Retinal pigment epithelial cell (primary cell): ENCODE results near the gene SSTR3.

Experiments used
- DNase-seq: peaks from one replicate; pipeline ENCODE4 v3.0.0-alpha.2; 2010; ENCODE audit warnings: low read depth
- H3K4me3 ChIP-seq: 2 replicates; pipeline ENCODE4 v1.5.1; 2011; ENCODE audit warnings: mild to moderate bottlenecking, low read length, control low read depth, moderate library complexity
- CTCF ChIP-seq: conservative IDR thresholded peaks from 2 replicates; pipeline ENCODE4 v1.5.1; 2011; ENCODE audit warnings: low read depth, low read length, control low read depth, inconsistent platforms

Gene SSTR3

DNA sequence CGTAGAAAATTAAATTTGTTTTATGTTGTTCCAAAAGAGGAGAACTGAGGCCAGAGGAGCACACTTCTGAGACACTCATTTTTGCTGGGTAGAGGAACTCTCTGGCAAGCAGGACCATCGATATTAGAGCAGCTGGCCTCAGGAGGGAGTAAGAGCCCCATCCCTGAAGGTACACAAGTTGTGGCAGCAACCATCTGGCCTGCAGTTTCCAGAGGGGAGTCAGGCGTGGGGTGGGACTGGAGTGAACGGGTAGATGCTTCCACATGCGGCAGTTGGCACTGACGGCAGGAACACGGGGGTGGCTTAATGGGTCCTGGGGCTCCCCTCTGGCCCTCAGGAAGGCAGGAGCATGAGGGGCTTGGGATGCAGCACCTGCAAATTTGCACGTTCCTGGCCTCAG lies 13.2 kb upstream of the SSTR3 start:
- peak; percentile 30 for TF ChIP-seq CTCF
- DNase-seq = no peak
- no peak overlapping the region for H3K4me3 ChIP-seq

GRCh38 chr22:37224757-37225420 lies 12.6 kb upstream of the SSTR3 start:
- no peak overlapping the region for H3K4me3 ChIP-seq
- no peak for TF ChIP-seq CTCF
- no peak for DNase-seq

DNA sequence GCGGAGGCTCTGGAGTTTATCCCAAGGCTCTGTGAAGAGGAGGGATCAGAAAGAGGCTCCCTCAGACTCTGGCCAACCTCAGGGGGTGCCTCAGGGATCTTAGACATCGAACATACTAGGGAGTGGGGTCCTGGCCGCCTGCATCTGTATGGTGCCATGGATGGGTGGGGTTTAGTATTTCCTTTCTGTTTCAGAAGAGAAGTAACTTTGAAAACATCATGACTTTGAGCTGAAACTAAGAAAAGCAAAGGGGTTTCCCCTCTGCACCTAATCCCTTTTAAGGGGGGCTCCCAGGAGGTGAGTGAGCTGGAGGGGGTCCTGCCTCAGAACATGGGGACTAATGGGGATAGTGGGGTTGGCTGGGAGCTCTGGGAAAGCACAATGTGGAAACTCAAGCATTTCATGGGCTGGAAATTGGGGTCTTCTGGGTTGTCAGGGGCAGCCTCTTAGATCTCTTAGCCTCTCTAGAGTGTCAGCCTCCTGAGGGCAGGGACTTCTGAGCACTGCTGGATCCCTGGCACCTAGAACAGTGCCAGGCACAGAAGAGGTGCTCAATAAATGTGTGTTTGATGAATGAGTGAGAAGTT lies 11.8 kb upstream of the SSTR3 start:
- H3K4me3 ChIP-seq = no peak overlapping the region
- TF ChIP-seq CTCF = no peak
- no peak for DNase-seq

DNA sequence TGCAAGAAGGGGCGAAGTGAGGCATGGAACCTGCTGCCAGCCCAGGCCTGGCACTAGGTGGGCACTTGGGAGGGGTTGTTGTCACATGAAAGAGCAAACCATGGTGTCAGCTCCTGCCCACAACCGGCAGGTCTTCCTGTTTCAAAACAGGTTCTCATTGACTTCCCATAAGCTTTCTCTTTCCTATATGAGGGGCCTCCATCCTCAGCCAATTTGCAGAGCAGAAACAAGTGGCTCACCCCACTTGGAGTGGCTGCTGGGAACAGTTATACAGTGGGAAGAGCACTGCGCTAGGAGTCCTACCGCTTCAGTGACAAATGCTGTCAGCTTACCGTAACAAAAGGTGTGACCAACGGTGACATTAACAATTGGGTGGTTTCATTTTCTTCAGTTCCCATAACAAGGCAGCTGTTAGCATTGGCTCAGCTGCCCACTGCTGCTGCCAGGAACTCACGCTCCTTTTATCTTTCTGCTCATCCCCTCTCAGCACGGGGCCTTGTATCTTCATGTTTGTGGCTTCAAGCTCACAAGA lies 10.2 kb upstream of the SSTR3 start:
- no peak overlapping the region for H3K4me3 ChIP-seq
- TF ChIP-seq CTCF = no peak
- no peak for DNase-seq

DNA sequence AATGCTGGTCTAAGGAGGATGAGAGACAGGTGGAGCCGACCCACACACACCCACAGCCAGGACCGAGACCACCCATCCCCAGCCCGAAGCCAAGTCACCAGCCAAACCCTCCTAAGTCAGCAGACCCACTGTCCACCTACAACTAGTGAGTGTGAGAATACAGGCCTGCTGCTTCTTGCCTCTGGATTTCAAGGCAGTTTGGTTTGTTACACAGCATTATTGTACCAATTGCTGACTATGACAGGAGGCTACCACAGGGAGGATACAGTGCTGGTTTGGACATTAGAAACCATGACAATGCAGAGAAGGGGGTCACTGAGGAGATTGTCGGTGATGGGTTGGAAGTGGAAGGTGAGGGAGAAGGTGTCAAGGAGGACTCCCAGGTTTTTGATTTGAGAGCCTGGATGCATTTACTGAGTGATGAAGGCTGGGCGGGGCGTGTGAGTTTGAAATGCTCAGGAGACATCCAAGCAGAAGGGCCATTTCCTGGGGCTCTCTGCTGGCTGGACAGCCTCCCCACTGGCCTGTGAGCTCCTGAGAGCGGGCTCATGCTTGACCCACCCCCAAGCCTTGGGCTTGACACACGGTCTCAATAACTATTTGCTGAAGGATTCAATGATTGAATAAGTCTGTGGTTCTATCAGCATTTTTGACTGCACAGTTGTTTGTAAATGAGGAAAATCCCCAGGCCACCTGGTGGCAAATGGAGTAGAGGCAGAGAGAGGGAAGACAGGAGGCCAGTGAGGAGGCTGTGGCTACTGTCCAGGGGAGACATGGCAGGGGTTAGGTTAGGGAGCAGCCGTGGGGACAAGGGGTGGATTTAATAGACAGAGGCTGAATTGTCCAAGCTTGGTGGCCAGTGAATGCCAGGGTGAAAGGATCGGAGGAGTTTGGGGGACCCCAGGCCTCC lies 9.4 kb upstream of the SSTR3 start:
- no peak overlapping the region for H3K4me3 ChIP-seq
- peak; percentile 8 for TF ChIP-seq CTCF
- DNase-seq = no peak

GRCh38 chr22:37220543-37220981 lies 8.3 kb upstream of the SSTR3 start:
- DNase-seq = no peak
- TF ChIP-seq CTCF = no peak
- H3K4me3 ChIP-seq = no peak overlapping the region
